Stimulated activated naive CD8-positive, alpha-beta T cell treated with anti-CD3 and anti-CD28 coated beads, Interleukin-15, Interleukin-2, amounts not matched to agents 100 ng/mL and 50 ng/mL, for 24 hours (primary cell): ENCODE results near the gene TEP1.
A peak's percentile ranks its signal among the peaks of the same experiment; 100 is the strongest.
"Not testable (repeated sequence)": the region's sequence is repeated elsewhere in the genome, so short reads cannot be mapped to it uniquely, and the experiment has no call there.

Experiments used
- H3K27ac Mint-ChIP-seq: one replicate; pipeline ENCODE4 v1.8.0; 2021; ENCODE audit warnings: mild to moderate bottlenecking, mixed read lengths
- H3K27me3 Mint-ChIP-seq: one replicate; pipeline ENCODE4 v1.8.0; 2021; ENCODE audit warnings: mixed read lengths
- H3K36me3 Mint-ChIP-seq: one replicate; pipeline ENCODE4 v1.8.0; 2021; ENCODE audit warnings: low read depth, mixed read lengths
- H3K4me1 Mint-ChIP-seq: one replicate; pipeline ENCODE4 v1.8.0; 2021; ENCODE audit warnings: low read depth, mixed read lengths
- H3K4me3 Mint-ChIP-seq: one replicate; pipeline ENCODE4 v1.8.0; 2021; ENCODE audit warnings: mild to moderate bottlenecking, mixed read lengths
- H3K9me3 Mint-ChIP-seq: one replicate; pipeline ENCODE4 v1.8.0; 2021; ENCODE audit warnings: mixed read lengths

TEP1 gene

DNA sequence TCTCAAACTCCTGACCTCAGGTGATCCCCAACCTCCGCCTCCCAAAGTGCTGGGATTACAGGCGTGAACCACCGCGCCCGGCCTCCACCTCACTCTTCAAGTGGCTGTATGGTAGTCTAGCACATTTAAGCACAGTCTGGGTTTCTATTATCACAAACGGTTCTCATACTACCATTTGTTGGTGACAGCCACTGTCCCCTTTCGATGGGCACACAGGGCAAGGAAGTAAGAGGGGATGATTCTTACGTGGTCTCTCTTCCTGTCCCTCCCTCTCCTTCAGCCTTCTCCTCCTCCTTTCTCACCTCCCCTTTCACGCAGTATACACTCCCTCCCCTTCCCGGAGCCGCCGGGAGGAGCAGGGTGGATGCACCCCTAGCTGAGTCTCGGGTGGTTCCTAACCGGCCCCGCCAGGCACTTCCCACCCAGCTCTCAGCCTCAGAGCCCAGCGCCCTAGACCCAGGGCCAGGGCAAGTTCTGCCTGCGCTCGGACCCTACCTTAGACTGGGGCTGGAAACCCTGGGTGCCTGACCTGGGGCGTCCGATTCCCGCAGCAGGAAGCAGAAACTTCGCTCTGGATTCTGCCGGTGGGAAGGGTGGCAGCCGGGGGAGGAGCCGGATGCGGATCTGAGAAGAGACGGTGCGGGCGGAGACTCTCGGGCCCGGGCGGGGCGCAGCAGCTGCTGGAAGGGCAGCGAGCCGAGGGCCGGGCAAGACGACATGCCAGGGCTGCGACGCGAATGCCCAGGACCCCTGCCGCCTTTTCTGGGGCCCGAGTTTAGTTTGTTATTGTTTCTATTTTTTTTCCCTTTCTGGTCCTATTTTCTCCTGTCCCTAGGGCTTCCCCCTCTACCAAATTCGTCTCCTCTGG, at the start of gene TEP1:
Gene TEP1, minus strand, starts transcription at position 626 of the 868 bp plus-strand sequence. CDS start 5,062 bp downstream, outside the sequence.
- Mint-ChIP-seq H3K36me3 (peaks cover 5% of the 10 kb centered on the region), H3K27ac (peak within 1 kb of the TSS; percentile 97), H3K27me3 (no peaks in the 10 kb centered on the region), H3K9me3 (no peaks in the 10 kb centered on the region), H3K4me1 (peaks cover 48% of the 10 kb centered on the region), H3K4me3 (peak within 1 kb of the TSS; percentile 97)

DNA sequence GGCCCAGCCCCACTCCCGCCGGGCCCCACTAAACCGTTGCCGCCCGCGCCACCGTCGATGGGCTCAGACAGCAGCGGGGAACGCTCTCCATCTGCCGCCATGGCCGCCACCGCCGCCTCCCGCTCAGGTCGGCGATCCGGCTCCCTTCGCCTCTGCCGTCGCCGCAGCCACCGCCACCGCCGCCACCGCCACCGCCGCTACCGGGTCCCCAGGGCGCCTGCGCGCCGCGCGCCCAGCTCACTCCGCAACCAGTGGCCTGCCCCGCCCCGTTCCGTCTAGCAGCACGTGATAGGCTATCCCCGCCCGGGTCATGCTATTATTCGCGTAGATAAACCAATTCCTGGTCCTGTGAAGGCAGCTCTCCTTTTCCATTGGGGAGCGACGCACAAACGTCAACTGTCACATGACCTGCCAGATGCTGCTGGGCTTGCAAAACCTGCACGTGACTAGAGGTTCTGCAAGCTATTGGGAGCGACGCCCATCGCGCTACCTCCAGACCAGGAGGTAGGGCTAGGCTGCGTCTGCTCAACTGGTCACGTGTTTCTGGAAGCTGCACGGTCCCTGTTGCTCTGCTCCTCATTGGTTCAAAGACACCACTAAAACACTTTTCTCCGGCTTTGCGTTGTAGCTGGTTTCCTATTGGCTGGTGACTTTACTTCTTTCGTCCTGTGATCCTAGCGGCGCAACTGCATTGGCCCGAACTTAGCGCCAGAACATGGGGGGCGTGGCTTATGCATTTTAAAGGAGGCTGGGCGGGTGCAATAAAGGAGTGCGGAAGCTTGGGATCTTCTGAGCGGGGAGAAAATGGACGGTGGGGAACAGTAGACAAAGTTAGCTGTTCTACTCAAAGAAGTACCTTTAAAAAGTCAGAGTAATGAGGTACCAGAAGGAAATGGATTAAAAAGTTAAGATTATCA, 48.2 kb upstream of the TEP1 start, which contains the start of gene PIP4P1:
Gene PIP4P1, minus strand, starts transcription at position 210 of the 917 bp plus-strand sequence. Its CDS starts 109 bp downstream, at position 101.
- H3K9me3 Mint-ChIP-seq: no peaks in the 10 kb centered on the region
- H3K4me3 Mint-ChIP-seq: peak within 1 kb of the TSS; percentile 94
- no peaks in the 10 kb centered on the region for H3K27me3 Mint-ChIP-seq
- peaks cover 28% of the 10 kb centered on the region for H3K36me3 Mint-ChIP-seq
- peak within 1 kb of the TSS; percentile 93 for H3K27ac Mint-ChIP-seq
- peaks cover 43% of the 10 kb centered on the region for H3K4me1 Mint-ChIP-seq

DNA sequence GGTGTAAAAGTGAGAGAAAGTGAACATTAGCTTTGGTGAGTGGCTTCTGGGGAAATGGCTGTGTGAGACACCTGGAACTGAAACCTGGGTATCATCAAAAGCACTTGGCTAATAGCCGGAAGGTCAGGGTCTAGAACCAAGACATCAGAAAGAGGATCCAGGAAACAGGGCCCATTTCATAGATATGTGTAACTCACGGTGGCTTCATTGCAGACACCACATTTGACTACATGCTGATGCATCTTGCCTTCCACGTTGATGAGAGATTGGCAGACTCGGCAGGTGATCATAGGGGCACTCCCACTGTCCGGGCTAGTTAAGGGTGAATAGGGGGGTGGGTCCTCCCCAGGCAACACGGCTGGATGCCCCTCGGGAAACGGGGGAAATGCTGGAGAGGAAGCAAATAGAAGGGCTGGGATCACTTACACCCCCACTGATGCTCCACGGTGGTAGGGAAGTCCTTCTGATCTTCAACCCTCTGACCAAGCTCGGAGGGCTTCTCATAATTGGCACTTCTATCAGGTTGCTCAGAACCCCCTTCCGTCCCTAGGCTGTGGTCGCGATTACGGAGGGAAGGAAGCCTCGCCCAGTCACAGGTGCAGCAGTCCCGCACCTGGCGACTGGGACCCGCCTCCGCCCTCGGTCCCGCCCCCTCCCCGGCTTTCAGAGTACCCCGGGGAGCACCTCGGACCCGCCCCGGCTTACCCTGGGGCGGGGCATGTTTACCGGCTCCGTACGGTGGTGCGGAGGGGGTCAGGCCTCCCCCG, 47.3 kb upstream of the TEP1 start:
- Mint-ChIP-seq H3K9me3 (no peaks in the 10 kb centered on the region), H3K27ac (peak overlapping the region; percentile 93), H3K4me3 (peak overlapping the region; percentile 94)

DNA sequence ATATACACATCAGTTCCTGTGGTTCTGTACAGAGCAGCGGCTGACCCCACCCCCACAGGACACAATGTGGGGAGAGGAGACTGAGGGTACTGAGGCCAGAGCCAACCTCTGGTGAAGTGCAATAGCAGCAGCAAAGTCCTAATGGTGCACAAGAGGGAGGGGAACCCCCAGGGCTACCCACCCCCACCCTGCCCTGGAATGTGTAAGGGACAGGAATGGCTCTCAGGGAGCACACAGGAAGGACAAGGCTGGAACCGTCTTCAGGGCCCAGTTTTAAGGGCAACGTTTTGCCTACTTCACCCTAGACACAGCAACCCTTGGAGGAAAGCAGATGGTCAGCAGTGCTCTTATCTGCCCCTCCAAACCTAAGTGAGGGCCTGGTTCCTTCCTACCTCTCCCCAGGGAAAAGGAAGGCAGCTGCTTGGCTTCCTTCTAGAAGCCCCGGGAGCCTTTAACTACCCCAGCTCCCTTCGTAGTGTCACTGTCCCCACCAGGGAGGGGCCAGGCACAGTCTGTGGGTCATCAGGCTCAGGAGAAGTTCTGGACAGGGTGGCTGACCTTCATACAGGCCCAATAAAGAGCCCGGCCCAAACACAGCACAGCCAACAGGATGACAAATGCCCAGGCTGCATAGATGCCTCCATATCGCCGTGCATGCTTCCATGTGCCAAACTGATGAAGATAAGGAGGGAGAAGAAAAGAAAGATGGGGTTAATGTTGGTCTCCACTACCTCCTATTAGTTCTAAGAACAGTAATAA, 44.9 kb upstream of the TEP1 start:
- Mint-ChIP-seq H3K4me3 (no peak overlapping the region), H3K4me1 (peaks cover 38% of the 10 kb centered on the region), H3K9me3 (no peaks in the 10 kb centered on the region), H3K36me3 (peaks cover 28% of the 10 kb centered on the region), H3K27ac (peak overlapping the region; percentile 70), H3K27me3 (no peaks in the 10 kb centered on the region)

More for the DNA sequence above, 47.3 kb upstream of the TEP1 start:
- H3K4me1 Mint-ChIP-seq: peaks cover 43% of the 10 kb centered on the region
- H3K36me3 Mint-ChIP-seq: peaks cover 28% of the 10 kb centered on the region
- H3K27me3 Mint-ChIP-seq: no peaks in the 10 kb centered on the region

DNA sequence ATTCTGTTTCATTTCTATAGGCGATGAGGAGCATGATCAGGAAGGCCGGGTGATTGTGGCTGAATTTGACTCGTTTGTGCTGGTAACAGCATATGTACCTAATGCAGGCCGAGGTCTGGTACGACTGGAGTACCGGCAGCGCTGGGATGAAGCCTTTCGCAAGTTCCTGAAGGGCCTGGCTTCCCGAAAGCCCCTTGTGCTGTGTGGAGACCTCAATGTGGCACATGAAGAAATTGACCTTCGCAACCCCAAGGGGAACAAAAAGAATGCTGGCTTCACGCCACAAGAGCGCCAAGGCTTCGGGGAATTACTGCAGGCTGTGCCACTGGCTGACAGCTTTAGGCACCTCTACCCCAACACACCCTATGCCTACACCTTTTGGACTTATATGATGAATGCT, 43.7 kb upstream of the TEP1 start:
- H3K4me1 Mint-ChIP-seq: peaks cover 42% of the 10 kb centered on the region
- no peaks in the 10 kb centered on the region for H3K9me3 Mint-ChIP-seq
- peaks cover 38% of the 10 kb centered on the region for H3K36me3 Mint-ChIP-seq
- no peaks in the 10 kb centered on the region for H3K27me3 Mint-ChIP-seq
- H3K27ac Mint-ChIP-seq: no peak overlapping the region
- no peak overlapping the region for H3K4me3 Mint-ChIP-seq

DNA sequence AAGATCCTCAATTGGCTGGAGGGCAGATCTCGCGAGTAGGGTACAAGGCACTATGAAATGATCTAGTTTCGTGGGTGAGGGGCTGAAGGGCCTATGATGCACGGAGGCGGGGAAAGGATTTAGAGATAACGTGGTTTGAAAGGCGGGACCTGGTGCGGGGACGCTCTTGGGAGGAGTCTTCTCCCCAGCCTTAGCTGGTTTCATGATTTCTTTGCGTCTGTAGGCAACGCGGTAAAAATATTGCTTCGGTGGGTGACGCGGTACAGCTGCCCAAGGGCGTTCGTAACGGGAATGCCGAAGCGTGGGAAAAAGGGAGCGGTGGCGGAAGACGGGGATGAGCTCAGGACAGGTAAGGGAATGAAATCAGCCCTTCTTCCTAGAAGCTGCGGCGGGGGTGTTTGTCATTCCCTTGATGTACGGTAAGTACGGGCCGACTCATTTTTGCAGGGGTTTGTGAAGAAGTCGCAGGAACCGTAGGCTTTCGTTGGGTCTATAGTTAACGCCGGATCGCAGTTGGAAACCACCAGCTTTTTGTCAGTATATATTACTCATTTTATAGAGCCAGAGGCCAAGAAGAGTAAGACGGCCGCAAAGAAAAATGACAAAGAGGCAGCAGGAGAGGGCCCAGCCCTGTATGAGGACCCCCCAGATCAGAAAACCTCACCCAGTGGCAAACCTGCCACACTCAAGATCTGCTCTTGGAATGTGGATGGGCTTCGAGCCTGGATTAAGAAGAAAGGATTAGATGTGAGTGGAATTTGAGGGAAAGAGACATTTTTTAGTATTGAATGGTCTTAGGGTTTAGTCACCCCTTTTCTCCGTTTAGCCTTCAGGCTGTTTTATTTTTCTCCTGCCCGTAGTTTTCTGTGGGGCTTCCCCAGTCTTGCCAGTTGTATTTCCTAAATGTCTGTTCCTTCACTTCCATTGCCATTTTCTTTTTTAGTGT, 42.3 kb upstream of the TEP1 start:
- H3K27ac Mint-ChIP-seq: no peak overlapping the region
- H3K9me3 Mint-ChIP-seq: no peaks in the 10 kb centered on the region
- no peak overlapping the region for H3K4me3 Mint-ChIP-seq
- H3K36me3 Mint-ChIP-seq: peaks cover 41% of the 10 kb centered on the region
- peaks cover 37% of the 10 kb centered on the region for H3K4me1 Mint-ChIP-seq
- no peaks in the 10 kb centered on the region for H3K27me3 Mint-ChIP-seq

DNA sequence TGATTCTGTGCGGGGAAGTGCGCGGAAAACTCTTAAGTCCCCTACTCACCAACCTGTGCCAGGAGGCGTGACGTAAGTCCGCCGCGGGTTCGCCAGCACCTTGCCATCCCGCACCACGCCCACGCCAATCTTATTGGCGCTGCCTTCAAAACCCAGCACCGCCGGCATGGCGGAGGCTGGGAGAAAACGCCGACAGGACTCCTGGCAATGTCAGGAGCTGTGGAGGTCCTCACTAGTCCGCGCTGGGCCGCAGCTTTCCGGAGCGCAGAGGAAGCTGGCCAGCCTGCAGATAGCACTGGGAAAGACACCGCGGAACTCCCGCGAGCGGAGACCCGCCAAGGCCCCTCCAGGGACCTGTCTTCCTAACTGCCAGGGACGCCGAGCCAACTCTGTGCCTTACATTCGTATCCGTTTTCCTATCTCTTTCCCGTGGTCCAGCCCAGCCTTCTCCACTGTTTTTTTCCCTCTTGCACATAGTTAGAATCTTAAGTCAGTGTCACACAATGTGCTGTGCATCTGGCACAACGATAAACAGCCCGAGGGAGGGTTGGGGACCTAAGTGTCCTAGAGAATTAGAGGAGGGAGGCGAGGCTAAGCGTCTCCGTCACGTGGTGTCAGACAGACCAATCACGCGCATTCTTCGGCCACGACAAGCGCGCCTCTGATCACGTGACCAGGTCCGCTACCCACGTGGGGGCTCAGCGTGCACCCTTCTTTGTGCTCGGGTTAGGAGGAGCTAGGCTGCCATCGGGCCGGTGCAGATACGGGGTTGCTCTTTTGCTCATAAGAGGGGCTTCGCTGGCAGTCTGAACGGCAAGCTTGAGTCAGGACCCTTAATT, 41.4 kb upstream of the TEP1 start, which contains the start of the genes APEX1 and OSGEP:
Gene APEX1, plus strand, starts transcription at position 711 of the 839 bp plus-strand sequence. CDS start 420 bp downstream, outside the sequence.
Gene OSGEP, minus strand, starts transcription at position 297 of the 839 bp plus-strand sequence. Its CDS starts 129 bp downstream, at position 168.
- H3K27me3 Mint-ChIP-seq: no peaks in the 10 kb centered on the region
- H3K4me3 Mint-ChIP-seq: no peak within 1 kb of the TSS
- H3K27ac Mint-ChIP-seq: peak within 1 kb of the TSS; percentile 18

DNA sequence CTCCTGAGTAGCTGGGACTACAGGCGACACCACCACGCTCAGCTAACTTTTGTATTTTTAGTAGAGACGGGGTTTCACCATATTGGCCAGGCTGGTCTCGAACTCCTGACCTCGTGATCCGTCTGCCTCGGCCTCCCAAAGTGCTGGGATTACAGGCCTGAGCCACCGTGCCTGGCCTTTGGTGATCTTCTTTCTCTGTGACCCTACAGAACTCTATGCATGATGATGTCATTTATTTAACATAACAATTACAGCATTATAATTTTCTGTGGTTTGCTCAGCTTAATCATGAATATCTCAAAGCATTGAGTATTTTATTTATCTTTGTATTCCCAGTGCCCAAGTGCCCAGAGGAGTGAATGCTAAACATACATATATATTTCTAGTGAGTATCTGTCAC, 39.5 kb upstream of the TEP1 start:
- not testable (repeated sequence) for H3K9me3 Mint-ChIP-seq, H3K27me3 Mint-ChIP-seq, H3K27ac Mint-ChIP-seq
- Mint-ChIP-seq H3K36me3 (peaks cover 44% of the 10 kb centered on the region), H3K4me1 (peaks cover 14% of the 10 kb centered on the region), H3K4me3 (peak overlapping the region; percentile 59)

More for the DNA sequence above, 41.4 kb upstream of the TEP1 start, which contains the start of the genes APEX1 and OSGEP:
- Mint-ChIP-seq H3K9me3 (no peaks in the 10 kb centered on the region), H3K4me1 (peaks cover 28% of the 10 kb centered on the region), H3K36me3 (peaks cover 38% of the 10 kb centered on the region)

DNA sequence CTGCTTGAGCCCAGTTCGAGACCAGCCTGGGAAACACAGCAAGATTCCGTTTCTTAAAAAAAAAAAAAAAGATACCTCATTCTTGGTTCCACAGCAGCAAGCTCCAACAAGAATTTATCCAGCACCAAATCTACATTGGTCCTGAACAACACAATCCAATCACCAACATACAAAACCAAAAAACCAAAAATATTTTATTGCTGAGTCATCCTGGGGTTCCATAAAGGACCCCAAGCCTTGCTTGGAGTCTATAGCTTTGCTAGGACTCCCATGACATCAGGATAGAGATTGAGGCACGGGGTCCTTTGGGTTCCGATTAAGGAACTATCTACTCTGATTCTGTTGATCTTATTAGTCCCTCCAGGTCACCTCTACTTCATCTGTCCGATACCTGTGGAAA, 33.6 kb upstream of the TEP1 start:
- no peaks in the 10 kb centered on the region for H3K9me3 Mint-ChIP-seq
- H3K27ac Mint-ChIP-seq: peak overlapping the region; percentile 42
- no peaks in the 10 kb centered on the region for H3K27me3 Mint-ChIP-seq
- H3K4me1 Mint-ChIP-seq: peaks cover 5% of the 10 kb centered on the region
- peaks cover 55% of the 10 kb centered on the region for H3K36me3 Mint-ChIP-seq
- H3K4me3 Mint-ChIP-seq: no peak overlapping the region

DNA sequence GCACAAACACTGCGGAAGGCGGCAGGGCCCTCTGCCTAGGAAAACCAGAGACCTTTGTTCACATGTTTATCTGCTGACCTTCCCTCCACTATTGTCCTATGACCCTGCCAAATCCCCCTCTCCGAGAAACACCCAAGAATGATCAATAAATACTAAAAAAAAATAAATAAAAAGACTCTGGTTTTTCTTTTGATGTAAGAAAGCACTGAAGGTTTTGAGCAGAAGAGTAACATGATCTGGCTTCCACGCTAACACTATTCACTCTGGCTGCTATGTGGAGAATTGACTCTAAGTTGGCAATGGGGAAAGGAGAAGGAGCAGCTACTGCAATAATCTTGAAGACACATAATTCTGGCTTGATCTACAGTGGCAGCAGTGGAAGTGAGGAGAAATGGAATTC, 30.3 kb upstream of the TEP1 start:
- H3K36me3 Mint-ChIP-seq: peaks cover 30% of the 10 kb centered on the region
- not testable (repeated sequence) for H3K27me3 Mint-ChIP-seq, H3K9me3 Mint-ChIP-seq, H3K27ac Mint-ChIP-seq, H3K4me3 Mint-ChIP-seq
- peaks cover 26% of the 10 kb centered on the region for H3K4me1 Mint-ChIP-seq

DNA sequence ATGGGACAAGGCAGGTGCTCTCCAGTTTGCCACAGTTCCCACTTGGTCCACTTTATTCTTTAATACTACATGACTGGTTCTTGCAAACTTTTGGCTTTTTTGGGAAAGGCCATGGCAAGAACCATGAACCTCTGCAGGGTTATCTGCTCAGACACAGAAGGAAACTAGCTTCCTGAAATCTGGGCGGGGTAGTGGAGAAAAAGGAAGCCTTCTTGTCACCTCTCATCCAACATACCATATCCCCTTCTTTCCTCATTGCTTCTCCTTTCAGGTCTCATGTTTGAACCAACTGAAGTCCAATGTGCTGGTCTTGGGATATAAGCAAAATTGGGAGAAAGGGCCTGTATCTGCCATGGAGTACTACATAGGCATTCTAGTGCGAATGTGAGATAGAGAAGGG, 28.2 kb upstream of the TEP1 start:
- no peaks in the 10 kb centered on the region for H3K27me3 Mint-ChIP-seq
- H3K4me3 Mint-ChIP-seq: no peak overlapping the region

DNA sequence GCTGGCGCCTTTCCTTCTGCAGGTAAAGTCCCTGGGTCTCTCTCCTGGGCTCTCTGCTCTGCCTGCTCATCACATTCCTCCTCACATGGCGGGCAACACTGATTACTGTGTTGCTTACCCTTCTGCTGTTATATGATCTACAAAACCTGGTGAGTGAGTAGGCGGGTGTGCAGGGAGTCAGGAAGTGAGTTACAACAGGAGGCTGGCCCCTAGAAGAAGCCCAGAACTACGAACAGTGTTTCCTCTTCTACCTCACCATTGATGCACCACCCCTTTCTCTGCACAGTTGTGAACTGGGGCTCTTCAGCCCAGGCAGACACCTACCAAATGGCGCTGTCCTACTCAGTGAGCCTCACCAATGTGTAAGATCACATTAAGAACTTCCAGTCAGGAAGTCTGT, 27.6 kb upstream of the TEP1 start:
- H3K4me3 Mint-ChIP-seq: peak overlapping the region; percentile 36
- H3K36me3 Mint-ChIP-seq: peaks cover 8% of the 10 kb centered on the region
- H3K27ac Mint-ChIP-seq: peak overlapping the region; percentile 81
- H3K27me3 Mint-ChIP-seq: no peaks in the 10 kb centered on the region
- peaks cover 32% of the 10 kb centered on the region for H3K4me1 Mint-ChIP-seq
- H3K9me3 Mint-ChIP-seq: no peaks in the 10 kb centered on the region

More for the DNA sequence above, 28.2 kb upstream of the TEP1 start:
- H3K27ac Mint-ChIP-seq: no peak overlapping the region
- no peaks in the 10 kb centered on the region for H3K9me3 Mint-ChIP-seq
- H3K36me3 Mint-ChIP-seq: peaks cover 8% of the 10 kb centered on the region
- H3K4me1 Mint-ChIP-seq: peaks cover 32% of the 10 kb centered on the region
